NCI-H146 treated with DMSO at 0.1 percent for 48 hours (cell line): ENCODE data around the gene TEC.
"Not testable (repeated sequence)": the region's sequence is repeated elsewhere in the genome, so short reads cannot be mapped to it uniquely, and the experiment has no call there.

Experiments used
- DNase-seq: peaks from one replicate; lab custom pipeline; 2025; ENCODE audit not compliant: unreplicated experiment; lab: John Stamatoyannopoulos, UW

The TEC gene

GRCh38 chr4:48242511-48243195 is 27.0 kb downstream of the TEC start:
- no peak for DNase-seq

- DNase-seq: no peak
Observed at GRCh38 chr4:48241731-48242130, 27.9 kb downstream of the TEC start.

- DNase-seq: no peak
Observed at GRCh38 chr4:48237996-48238645, 31.5 kb downstream of the TEC start.

- no peak for DNase-seq
Observed at GRCh38 chr4:48235050-48235449, 34.6 kb downstream of the TEC start.

- DNase-seq: no peak
Observed at GRCh38 chr4:48234575-48234974, 35.1 kb downstream of the TEC start.

GRCh38 chr4:48228949-48229348 is 40.7 kb downstream of the TEC start:
- DNase-seq: no peak

- no peak for DNase-seq
Observed at GRCh38 chr4:48227662-48228061, 42.0 kb downstream of the TEC start.

- no peak for DNase-seq
Observed at GRCh38 chr4:48226199-48226598, 43.4 kb downstream of the TEC start.

- no peak for DNase-seq
Observed at GRCh38 chr4:48225368-48226141, 44.1 kb downstream of the TEC start.

GRCh38 chr4:48224606-48225005 is 45.0 kb downstream of the TEC start:
- no peak for DNase-seq

GRCh38 chr4:48223633-48224295 is 45.9 kb downstream of the TEC start:
- no peak for DNase-seq

- DNase-seq: no peak
Observed at GRCh38 chr4:48222491-48222890, 47.1 kb downstream of the TEC start.

GRCh38 chr4:48219430-48219829 is 50.2 kb downstream of the TEC start:
- not testable (repeated sequence) for DNase-seq

- DNase-seq: no peak
Observed at GRCh38 chr4:48216563-48216962, 53.1 kb downstream of the TEC start.

GRCh38 chr4:48215977-48216376 is 53.7 kb downstream of the TEC start:
- DNase-seq: no peak

GRCh38 chr4:48212165-48212564 is 57.5 kb downstream of the TEC start:
- no peak for DNase-seq

- no peak for DNase-seq
Observed at GRCh38 chr4:48210966-48211328, 58.7 kb downstream of the TEC start.

GRCh38 chr4:48205626-48206025 is 64.0 kb downstream of the TEC start:
- DNase-seq: no peak

- no peak for DNase-seq
Observed at GRCh38 chr4:48205107-48205506, 64.5 kb downstream of the TEC start.

- DNase-seq: no peak
Observed at GRCh38 chr4:48203819-48204218, 65.8 kb downstream of the TEC start.

GRCh38 chr4:48197643-48198237 is 71.9 kb downstream of the TEC start:
- no peak for DNase-seq
